HG02759 (cell line): ENCODE results near the gene GAD2.

Source experiments
- ATAC-seq: cut with Tn5 transposase; IDR thresholded peaks from one replicate; pipeline ENCODE4 v1.9.1; 2021; ENCODE audit warnings: mild to moderate bottlenecking, moderate library complexity; ENCODE audit not compliant: unreplicated experiment

Gene GAD2

DNA sequence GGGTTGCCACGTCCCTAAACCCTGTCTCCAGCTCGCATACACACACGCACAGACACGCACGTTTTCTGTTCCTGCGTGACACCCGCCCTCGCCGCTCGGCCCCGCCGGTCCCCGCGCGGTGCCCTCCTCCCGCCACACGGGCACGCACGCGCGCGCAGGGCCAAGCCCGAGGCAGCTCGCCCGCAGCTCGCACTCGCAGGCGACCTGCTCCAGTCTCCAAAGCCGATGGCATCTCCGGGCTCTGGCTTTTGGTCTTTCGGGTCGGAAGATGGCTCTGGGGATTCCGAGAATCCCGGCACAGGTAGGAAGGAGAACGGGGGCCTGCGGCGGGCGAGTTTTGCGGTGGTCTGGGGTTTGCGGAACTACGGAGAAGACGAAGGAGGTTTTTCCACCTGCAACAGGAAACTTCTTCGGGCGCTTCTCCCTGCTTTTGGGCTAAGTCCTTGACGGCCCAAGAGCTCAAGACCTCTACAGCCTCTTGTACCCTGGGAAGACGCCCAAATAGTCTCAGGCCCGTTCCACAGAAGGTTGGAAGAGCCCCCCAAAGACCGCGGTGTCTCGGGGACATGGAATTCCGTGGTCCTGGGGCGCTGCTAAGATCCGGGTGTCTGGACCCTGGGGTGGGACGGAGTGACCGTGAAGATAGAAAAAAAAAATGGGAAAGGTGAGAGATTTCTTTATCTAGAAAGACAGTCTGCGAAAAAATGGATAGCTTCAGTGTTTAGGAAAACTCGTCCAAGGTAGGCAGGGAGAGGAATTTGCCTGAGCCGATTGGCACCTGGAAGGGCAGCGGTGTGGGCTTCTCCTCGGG, at the start of gene GAD2:
TSS of gene GAD2 (plus strand) at position 190 of the 811 bp plus-strand sequence. CDS start at position 226, 36 bp downstream.
- no peak for ATAC-seq

DNA sequence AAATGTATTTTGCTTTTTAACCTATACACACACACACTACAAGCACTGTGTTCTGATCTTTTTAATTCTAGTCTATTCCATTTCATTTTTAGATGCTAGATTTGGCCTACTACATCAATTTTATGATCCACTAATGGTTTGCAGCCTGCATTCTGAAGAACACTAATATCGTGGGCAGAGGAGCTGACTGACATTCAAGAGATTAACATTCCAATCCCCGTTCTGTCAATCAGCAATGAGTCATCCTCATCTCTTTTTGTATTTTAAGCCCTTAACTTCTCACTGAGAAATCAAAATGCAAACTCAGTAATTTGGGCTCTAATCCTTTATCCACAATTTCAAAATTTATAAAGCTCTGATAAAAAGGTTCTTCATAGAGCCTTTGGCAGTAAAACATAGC, 47.1 kb upstream of the GAD2 start:
- ATAC-seq: no peak

DNA sequence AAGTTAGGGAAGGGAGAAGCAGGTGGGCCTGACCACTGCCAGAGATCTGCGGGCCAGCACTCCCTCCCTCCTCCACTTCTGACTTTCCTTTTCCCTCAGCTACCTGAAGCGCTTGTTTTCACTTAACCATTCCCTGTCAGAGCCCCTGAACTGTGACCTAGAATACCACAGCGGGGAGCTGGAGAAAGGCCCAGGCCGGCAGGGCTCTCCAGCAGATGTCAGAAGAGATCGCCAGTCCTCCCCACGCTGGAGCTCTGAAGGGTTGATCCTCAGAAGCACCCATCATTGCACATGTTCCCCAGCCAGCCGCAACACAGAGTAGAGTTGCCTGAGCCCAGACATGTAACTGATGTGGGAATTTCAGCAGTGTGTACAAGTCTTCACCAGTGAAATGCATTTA, 44.4 kb upstream of the GAD2 start:
- ATAC-seq: no peak

DNA sequence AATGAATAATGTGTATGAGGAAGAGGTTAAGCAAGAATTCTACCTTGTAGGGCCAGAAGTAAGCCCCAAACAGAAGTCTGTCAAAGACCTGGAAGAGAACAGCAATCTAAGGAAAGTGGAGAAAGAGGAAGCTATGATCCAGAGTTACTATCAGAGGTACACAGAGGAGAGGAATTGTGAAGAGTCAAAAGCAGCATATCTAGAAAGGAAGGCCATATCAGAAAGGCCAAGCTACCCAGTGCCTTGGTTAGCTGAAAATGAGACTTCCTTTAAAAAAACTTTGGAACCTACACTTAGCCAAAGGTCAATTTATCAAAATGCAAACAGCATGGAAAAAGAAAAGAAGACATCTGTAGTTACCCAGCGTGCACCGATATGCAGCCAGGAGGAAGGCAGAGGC, 42.7 kb upstream of the GAD2 start:
- ATAC-seq: no peak

DNA sequence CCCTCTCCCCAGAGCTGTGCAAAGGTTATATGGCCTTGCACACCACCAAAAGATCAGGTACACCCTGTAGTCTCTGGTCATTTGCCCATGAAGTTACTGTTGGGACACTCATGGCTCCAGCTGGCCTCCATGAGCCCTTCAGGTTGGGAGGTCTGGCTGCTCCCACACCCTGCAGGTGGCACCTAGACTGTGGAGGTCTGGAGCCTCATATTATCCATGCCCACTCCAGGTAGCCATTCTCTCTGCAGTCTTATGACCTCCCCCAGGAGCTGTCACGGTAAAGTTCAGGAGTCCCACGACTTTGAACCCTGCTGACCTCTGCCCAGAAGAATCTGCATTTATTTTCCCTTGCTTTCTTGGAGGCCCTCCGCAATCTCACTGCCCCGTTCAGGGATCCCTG, 39.2 kb upstream of the GAD2 start:
- ATAC-seq: no peak

DNA sequence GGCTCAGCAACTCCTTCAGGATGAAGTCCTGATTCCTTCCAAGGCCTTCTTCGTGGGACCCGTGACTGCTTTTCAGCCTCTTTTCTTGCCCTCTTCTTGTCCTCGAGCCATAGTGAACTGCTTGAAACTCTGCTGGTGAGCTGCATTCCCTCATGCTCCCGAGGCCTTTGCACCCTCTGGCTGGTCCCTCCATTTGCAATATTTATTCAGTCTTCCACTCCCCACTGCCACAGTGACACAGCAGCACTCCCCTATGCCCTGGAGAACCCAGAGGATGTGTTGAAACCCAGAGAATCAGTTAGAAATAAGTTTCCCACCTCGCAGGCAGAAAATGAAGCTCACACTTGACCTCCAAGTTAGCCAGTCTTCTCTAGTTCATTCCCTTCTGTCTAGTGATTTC, 22.3 kb upstream of the GAD2 start:
- ATAC-seq: no peak

DNA sequence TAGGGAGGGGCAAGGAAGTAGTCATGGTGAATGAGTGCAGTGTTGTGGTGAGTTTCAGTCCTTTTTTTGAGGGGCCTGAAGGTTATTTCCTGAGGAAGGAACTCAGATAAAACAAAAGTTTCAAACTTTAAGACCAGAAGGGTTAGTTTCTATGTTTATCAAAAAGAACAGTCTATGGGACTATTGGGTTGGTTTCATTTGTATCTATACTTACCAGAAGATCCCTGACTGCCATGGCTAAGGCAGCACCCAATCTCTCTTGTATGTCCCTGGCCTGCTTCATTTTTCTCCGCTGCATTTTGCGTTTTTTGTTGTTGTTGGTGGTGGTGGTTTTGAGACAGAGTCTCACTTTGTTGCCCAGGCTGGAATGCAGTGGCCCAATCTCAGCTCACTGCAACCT, 19.3 kb upstream of the GAD2 start:
- no peak for ATAC-seq

DNA sequence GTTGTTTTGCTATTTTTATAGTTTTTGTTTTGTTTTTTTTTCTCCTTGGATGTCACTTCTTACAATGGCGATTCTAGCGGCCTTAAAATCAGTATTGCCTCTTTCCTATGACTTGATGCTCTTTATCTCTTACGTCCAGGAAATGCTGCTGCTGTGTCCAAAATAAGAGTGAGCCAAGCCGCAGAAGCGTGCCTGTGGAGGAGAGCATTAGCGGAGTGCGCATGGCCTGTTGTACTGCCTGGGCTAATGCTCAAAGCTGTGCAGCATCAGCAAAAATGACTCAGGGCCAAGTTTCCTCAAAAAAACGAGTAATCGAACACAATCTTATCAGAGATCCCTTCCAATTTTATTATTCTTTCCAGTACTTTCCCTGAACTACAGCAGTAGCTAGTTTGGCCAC, 18.5 kb upstream of the GAD2 start:
- ATAC-seq: no peak

DNA sequence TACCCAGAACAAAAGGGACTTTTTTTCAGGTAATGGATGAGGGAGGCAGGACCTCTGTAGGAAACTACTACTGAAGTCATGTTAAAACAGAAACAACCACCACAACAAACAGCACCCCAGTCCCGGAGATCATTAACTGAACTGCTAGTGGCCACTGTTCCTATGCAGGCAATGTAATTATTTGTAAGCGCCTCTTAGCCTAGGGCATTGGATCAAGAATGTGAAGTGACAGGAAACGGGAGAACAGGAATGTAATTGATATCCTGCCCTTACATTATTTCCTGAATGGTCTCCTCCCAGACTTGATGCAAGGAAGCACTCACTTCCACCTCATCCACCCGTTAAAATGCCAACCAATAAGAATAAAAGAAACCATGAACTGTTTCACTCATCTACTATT, 16.7 kb upstream of the GAD2 start:
- ATAC-seq: no peak

DNA sequence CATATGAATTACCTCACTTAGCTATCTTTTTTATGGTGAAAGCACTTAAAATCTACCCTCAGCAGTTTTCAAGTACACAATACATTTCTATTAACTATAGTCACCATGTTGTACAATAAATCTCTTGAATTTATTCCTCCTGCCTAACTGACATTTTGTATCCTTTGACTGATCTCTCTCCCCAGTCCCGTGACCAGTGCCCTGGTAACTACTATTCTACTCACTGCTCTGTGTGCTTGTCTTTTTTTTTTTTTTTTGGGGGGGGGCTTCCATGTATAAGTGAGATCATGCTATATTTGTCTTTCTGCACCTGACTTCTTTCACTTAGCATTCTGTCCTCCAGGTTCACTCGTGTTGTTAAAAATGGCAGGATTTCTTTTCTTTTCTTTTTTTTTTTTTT, 11.4 kb upstream of the GAD2 start:
- ATAC-seq: no peak

DNA sequence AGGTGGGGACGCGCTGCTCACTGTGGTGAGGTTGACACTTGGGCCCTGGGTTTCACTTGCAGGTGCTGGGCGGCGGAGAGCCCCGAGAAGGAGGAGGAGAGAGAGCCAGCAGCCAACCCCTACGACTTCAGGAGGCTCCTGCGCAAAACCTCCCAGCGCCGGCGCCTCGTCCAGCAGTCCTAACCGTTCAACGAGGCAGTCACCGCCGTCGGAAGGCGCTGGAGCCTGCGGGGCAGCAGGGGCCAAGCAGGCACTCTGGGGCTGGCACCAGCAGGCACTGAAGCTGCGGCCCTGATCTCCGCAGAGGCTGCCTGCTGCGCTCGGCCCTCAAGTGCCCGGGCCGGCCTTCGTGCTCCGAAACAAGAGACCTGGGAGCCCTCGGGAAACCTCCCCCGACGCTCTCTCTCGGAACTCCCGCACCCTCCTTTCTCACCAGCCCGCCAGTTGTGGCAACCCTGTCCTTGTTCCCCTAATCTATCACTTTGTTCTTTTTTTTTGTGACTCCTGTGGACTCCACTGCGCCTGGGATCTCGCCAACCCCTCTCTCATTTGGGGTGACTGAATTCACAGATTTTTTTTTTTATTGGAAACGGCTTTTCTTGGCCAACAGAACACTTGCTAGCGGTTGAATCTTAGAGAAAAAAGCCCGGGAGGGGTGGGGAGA, 4.7 kb upstream of the GAD2 start:
- ATAC-seq: no peak

DNA sequence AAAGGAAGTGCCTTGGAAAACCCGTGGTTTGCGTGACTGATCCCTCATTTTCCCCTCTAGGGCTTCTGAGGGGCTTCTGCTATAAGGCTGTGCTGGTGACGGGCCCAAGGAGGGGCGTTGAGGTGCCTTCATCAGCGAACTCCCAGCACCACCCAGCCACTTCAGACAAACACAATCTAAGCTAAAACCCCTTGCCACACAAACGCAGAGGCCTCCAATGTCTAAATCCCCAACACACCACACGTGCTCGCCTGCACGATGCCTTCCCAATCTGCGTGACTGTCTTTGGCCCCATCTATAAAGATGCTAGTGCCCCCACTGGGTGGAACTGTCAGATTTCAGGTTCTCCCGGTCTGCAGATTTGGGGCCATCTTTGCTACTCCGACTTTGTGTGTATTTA, 4.1 kb upstream of the GAD2 start:
- no peak for ATAC-seq

DNA sequence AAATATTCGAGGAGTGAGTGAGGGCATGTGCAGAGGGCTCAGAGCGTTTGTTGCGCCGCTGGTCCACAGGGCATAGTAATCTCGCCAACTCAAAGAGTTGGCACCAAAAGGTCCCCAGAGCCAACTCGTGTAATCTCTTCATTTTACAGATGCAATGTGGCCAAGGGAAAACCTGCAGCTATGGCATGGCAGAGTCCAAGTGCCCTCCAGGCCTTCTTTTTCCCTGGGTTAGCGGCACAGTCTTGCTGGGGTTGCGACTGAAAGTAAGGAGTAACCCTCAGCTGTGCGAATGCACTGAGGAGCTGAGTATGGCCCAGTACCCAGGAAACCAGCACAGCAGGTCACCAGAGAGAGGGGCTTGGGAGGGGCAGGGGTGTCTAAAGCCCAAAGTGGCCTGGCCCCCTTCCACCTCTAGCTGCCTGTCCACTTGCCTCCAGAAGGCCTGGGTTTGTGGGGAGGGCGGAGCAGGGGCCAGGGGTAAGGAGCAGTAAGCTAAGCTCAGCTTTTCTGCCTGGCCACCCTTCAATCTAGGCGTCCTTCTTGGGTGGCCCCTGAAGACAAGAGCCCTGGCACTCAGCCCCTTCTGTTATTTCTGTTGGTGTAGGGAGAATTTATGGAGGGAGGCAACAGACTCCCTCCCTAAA, 3.3 kb upstream of the GAD2 start:
- ATAC-seq: no peak

DNA sequence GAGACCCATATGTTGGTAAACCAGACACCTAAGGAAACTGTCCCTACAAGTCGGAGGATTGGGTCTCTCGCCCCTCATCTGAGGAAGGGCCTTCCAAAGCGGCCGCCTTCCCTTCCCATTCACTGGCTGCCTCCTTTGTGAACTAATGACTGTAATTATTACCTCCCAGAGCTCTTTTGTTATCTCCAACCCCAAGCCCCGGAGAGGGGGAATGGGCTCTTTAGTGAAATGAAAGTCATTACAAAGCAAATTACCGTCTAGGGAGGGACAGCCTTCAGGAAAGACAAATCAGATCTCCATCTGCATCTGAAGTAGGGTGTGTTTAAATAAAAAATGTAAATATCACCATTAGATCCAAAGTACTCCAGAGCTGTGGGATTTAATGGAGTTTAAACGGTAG, 2.6 kb upstream of the GAD2 start:
- no peak for ATAC-seq

DNA sequence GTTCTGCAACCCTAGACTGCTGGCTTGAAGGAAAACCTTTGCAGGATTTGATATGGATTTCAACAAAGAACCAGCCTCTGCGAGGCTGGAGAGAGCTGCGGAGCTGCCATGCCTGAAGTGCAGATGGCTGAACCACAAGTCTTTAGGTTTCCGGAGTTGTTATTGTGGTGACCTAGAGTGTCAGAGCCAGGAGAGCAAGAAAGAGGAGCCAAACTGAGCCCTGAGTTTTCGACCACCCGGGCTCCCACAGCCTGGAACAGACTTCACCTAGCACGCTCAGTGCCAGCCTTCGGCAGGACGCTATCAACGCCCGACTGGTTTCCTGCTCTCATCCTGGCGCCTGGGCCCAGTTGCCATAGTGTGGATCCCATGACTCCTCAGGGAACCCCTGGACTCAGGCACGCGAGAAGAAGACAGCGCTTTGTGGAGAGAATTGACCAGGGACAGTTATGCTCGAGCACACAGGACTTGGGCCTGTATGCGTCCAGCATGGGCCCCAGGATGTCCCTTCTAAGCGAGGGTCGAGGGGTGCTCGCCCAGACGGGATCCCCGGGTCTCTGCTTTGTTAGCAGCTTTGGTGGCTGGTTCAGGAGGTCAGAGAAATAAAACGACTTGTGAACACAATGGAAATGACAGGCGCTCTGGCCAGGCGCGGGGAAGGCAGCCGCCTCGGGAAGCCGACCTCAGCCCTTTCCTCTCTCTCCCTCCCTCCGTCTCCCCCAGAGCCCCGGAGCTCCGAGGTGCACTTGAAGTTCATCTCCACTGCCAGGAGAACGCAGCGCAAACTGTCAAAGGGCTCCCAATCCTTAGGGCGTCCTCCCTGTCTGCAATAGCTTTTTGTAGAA, 1.8 kb upstream of the GAD2 start:
- no peak for ATAC-seq

DNA sequence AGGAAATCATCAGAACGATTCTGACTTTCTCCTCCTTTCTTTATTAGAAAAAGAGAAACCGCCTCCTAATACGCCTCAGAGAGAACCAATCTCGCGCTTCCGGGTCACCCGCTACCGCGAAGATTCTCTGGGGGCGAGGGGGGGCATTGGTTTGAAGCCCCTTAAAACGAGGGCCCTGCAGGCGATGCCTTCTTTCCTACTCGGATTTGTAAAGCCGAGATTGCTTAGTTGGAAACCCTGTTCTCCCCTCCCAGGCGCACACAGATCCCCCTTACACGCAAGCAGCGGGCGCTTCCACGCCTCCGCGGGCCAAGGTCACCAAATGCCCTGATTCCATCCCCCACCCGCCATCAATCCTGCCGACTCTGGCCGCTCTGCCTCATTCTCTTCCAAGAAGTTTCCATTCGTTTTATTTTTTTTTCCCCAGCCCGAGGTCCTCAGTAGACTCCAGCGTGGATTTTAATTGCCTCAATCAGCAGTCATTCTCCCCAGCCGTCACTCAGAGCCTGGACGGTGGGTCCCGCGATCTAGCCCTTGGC, 1.1 kb upstream of the GAD2 start:
- ATAC-seq: no peak

DNA sequence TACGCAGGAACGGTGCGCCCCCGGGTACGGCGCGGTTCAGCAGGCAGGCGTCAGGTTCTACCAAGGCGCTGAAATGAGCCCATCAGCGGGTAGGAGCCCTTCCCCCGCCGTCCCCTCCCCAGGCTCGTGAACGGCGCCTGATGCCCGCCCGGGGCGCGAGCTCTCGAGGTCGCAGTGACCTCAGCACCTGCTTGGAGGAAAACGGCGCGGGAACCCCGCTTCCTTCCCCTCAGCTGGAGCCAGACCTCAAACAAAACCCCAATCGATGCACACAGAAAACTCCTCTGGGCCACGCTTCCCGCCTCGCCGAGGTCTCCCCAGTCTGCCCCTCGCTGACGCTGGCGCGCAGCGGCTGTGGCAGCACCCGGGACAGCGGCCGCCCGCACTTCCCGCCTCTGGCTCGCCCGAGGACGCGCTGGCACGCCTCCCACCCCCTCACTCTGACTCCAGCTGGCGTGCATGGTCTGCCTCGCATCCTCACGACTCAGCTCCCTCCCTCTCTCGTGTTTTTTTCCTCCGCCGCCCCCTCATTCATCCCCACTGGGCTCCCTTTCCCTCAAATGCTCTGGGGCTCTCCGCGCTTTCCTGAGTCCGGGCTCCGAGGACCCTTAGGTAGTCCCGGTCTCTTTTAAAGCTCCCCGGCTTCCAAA, 514 bp upstream of the GAD2 start:
- no peak for ATAC-seq

DNA sequence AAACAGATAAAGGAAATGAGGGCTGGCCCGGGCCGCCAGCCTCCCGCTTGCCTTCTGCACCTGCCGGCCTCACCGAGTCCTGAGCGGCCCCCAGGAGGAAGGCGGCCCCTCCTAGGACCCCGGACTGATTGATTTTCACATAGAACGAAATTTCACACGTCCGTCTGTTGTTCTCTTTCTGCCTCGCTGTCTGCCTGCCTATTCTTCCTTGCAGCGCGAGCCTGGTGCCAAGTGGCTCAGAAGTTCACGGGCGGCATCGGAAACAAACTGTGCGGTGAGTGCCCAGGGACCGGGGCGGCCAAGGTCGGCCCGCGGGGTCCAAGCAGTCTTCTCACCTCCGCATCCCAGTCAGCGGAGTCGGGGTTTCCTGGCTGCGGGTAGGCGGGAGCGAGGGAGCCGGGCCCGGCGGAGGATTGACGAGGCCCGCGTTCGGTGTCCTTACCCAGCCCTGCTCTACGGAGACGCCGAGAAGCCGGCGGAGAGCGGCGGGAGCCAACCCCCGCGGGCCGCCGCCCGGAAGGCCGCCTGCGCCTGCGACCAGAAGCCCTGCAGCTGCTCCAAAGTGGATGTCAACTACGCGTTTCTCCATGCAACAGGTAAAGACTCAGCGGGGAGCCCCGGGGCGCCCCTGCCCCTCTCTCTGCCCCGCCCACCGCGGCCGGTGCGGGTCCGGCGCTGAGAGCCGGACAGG, 967 bp downstream of the GAD2 start:
- no peak for ATAC-seq

DNA sequence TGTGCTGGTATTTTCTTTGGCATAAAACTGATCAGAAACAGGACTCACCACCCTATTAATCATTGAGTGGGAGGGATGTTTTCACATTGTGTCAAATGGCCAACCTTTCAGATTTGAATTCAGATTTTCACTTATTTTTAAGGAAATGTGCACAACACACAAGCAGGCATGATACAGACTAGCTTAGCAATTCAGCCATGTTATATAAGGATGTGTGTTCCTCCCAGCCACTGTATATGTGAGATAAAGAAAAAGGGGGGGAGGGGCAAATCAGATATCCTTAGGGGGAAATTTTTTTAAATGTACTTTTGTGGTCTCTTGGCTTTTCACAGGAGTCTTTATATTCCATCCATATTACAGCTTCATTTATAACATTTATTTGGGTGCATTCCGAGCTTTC, 3.1 kb downstream of the GAD2 start:
- ATAC-seq: no peak

DNA sequence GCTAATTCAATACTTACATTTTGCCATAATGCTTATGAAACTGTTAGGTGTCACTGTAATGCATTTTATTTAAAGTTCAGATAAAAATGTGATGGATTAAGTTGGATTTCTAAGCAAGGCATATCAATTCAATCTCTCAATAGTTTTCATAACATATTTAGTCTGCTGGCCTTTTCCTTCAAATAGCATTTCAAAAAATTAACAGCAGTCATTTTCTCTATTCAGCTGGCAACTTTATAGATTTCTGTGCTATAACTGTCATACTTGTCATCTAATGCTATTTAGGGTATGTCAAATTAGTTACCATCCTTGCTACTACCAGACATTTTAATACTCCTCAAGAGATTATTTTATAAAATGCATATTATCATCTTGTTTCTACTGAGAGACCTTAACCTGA, 4.3 kb downstream of the GAD2 start:
- no peak for ATAC-seq
